WI38 (cell line): Measurements from ENCODE around the gene BATF3.

Experiments
- H3K4me3 ChIP-seq: 2 replicates; pipeline ENCODE4 v1.5.1; 2011; ENCODE audit warnings: low read depth, mild to moderate bottlenecking, control low read depth, low read length
- CTCF ChIP-seq: IDR thresholded peaks from 2 replicates; pipeline ENCODE4 v1.5.1; 2012; ENCODE audit warnings: low read depth, mild to moderate bottlenecking, control low read depth, low read length

The BATF3 gene

GRCh38 chr1:212688341-212689047, 11.1 kb downstream of the BATF3 start:
- H3K4me3 ChIP-seq: no peak overlapping the region
- TF ChIP-seq CTCF: no peak

DNA sequence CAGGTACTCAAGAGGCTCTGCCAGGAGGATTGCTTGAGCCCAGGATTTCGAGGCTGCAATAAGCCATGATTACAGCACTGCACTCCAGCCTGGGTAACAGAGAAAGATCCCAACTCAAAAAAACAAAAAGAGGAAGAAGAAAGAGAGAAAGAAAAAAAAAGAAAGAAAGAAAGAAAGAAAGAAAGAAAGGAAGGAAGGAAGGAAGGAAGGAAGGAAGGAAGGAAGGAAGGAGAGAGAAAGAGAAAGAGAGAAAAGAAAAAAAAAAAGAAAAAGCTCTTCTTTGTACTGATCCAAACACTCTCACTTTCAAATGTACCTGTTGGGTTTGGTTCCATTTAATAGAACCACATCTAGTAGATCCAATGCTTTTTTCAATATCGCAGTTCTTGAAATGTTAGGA, 11.8 kb downstream of the BATF3 start:
- no peak overlapping the region for H3K4me3 ChIP-seq
- no peak for TF ChIP-seq CTCF

DNA sequence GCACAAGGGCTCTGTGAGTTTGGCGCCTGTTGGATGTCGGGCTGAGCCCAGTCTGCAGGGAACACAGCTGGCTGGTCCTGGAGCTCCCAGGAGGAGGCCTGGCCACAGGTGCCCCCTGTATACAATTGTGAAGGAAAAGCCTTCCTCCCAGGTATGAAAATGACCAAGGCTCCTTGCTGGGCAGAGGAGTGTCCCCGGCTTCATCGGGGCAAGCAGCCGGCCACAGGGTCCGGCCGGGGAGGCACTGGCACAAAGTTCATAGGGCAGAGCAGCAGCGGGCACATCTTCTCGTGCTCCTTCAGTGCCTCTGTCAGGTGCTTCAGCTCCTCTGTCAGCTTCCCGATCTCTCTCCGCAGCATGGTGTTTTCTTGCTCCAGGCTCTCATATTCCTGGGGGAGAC, 13.0 kb downstream of the BATF3 start:
- no peak overlapping the region for H3K4me3 ChIP-seq

GRCh38 chr1:212686069-212686468, 13.6 kb downstream of the BATF3 start:
- H3K4me3 ChIP-seq: no peak overlapping the region
- no peak for TF ChIP-seq CTCF

More for the DNA sequence above, 13.0 kb downstream of the BATF3 start:
- no peak for TF ChIP-seq CTCF

DNA sequence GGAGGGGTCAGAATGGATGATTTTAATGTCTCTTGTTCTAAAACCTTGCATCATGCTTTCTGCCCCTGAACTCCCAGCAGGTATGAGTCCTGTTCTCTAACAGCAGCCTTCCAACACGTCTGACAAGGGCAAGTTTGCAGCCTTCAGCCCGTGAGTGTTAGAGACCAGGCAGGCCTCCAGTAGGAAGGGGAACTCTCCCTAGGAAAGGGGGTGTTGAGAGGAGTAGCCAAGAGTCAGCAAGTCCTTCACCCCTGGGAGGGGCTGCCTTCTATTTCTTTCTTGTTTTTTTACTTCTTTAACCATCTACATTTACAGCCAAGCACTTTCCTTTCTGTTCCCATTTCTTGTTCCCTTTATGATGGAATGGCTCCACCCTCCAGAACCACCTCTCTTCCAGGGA, 14.2 kb downstream of the BATF3 start:
- H3K4me3 ChIP-seq: no peak overlapping the region
- no peak for TF ChIP-seq CTCF

- no peak overlapping the region for H3K4me3 ChIP-seq
- TF ChIP-seq CTCF: no peak
Observed at GRCh38 chr1:212684521-212685090, 15.0 kb downstream of the BATF3 start.

DNA sequence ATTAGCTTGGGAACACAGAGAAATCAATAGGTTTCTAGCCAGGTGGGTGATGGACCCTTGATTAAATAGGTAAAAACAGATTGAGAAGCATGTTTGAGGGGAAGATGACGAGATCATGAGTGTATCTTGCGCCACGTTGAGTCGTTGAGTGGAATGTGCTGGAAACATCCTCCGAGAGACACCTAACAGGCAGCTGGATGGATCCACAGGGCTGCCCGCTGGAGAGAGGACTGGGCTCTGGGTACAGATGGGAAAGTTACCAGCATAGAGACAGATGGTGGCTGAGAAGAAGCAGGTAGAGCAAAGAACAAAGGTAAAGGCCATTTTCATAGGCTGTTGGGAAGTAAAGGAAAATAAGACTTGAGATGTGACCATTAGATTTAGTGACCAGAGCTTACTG, 15.6 kb downstream of the BATF3 start:
- no peak overlapping the region for H3K4me3 ChIP-seq
- no peak for TF ChIP-seq CTCF
